ENCODE data around the gene PXDN.

Gene PXDN

GRCh38 chr2:1755436-1756191, 11.3 kb upstream of the PXDN start:
- DNase-seq (ENCODE audit: low read depth, low spot score): no peak

- DNase-seq (ENCODE audit: low read depth, low spot score): no peak
Measured at GRCh38 chr2:1754461-1755170, 10.3 kb upstream of the PXDN start.

- no peak for DNase-seq (ENCODE audit: low read depth, low spot score)
Measured at GRCh38 chr2:1754046-1754445, 9.7 kb upstream of the PXDN start.

- no peak for DNase-seq (ENCODE audit: low read depth, low spot score)
Measured at GRCh38 chr2:1752751-1753150, 8.4 kb upstream of the PXDN start.

GRCh38 chr2:1751767-1752725, 7.7 kb upstream of the PXDN start:
- DNase-seq (ENCODE audit: low read depth, low spot score): no peak

GRCh38 chr2:1750933-1751766, 6.8 kb upstream of the PXDN start:
- no peak for DNase-seq (ENCODE audit: low read depth, low spot score)

- no peak for DNase-seq (ENCODE audit: low read depth, low spot score)
Measured at GRCh38 chr2:1750270-1750932, 6.1 kb upstream of the PXDN start.

- no peak for DNase-seq (ENCODE audit: low read depth, low spot score)
Measured at GRCh38 chr2:1749489-1750119, 5.3 kb upstream of the PXDN start.

GRCh38 chr2:1748741-1749488, 4.6 kb upstream of the PXDN start:
- no peak for DNase-seq (ENCODE audit: low read depth, low spot score)

- DNase-seq (ENCODE audit: low read depth, low spot score): no peak
Measured at GRCh38 chr2:1748176-1748740, 3.9 kb upstream of the PXDN start.

- no peak for DNase-seq (ENCODE audit: low read depth, low spot score)
Measured at GRCh38 chr2:1747065-1747941, 3.0 kb upstream of the PXDN start.

- no peak for DNase-seq (ENCODE audit: low read depth, low spot score)
Measured at GRCh38 chr2:1746174-1747064, 2.1 kb upstream of the PXDN start.

- no peak for DNase-seq (ENCODE audit: low read depth, low spot score)
Measured at GRCh38 chr2:1745171-1746023, 1.1 kb upstream of the PXDN start.

GRCh38 chr2:1744151-1744445, 217 bp downstream of the PXDN start:
- no peak for DNase-seq (ENCODE audit: low read depth, low spot score)

GRCh38 chr2:1743396-1744150, 742 bp downstream of the PXDN start:
- no peak for DNase-seq (ENCODE audit: low read depth, low spot score)

Measured in activated CD4-positive, CD25-positive, alpha-beta regulatory T cell treated with anti-CD3 and anti-CD28 coated beads, Interleukin-2, amount 50 U/mL, for 16 hours (primary cell).